ENCODE measurements around the gene DOCK11.

DOCK11 gene

GRCh38 chrX:118632862-118633261 lies 137.2 kb downstream of the DOCK11 start:
- DNase-seq, result peak in 1 of 2 donors; percentile 3

- no peak for DNase-seq
These were observed 137.9 kb downstream of the DOCK11 start for GRCh38 chrX:118633530-118633929.

- no peak for DNase-seq
These were observed 138.7 kb downstream of the DOCK11 start for GRCh38 chrX:118634336-118634735.

GRCh38 chrX:118637997-118638396 lies 142.4 kb downstream of the DOCK11 start:
- no peak for DNase-seq

GRCh38 chrX:118644378-118644777 lies 148.8 kb downstream of the DOCK11 start:
- DNase-seq, result no peak

- no peak for DNase-seq
These were observed 157.1 kb downstream of the DOCK11 start for GRCh38 chrX:118652717-118653116.

GRCh38 chrX:118654331-118654730 lies 158.7 kb downstream of the DOCK11 start:
- peak; percentile 43 to 56 for DNase-seq

GRCh38 chrX:118655561-118656246 lies 160.1 kb downstream of the DOCK11 start:
- peak; percentile 32 to 46 for DNase-seq

- DNase-seq, result no peak
These were observed 161.8 kb downstream of the DOCK11 start for GRCh38 chrX:118657413-118657812.

GRCh38 chrX:118660085-118660484 lies 164.5 kb downstream of the DOCK11 start:
- DNase-seq, result no peak

- no peak for DNase-seq
These were observed 169.6 kb downstream of the DOCK11 start for GRCh38 chrX:118665204-118665603.

- DNase-seq, result no peak
These were observed 170.9 kb downstream of the DOCK11 start for GRCh38 chrX:118666521-118666920.

GRCh38 chrX:118669435-118669834 lies 173.8 kb downstream of the DOCK11 start:
- DNase-seq, result no peak

GRCh38 chrX:118675326-118675965 lies 179.8 kb downstream of the DOCK11 start:
- DNase-seq, result peak; percentile 72 to 75

- DNase-seq, result no peak
These were observed 180.3 kb downstream of the DOCK11 start for GRCh38 chrX:118675966-118676349.

GRCh38 chrX:118677318-118677717 lies 181.7 kb downstream of the DOCK11 start:
- DNase-seq, result no peak

GRCh38 chrX:118679290-118679689 lies 183.7 kb downstream of the DOCK11 start:
- no peak for DNase-seq

- DNase-seq, result no peak
These were observed 186.8 kb downstream of the DOCK11 start for GRCh38 chrX:118682258-118683014.

GRCh38 chrX:118685393-118685792 lies 189.8 kb downstream of the DOCK11 start:
- peak in 1 of 2 donors; percentile 2 for DNase-seq

- no peak for DNase-seq
These were observed 193.3 kb downstream of the DOCK11 start for GRCh38 chrX:118688935-118689334.

GRCh38 chrX:118693843-118694242 lies 198.2 kb downstream of the DOCK11 start:
- DNase-seq, result no peak

- peak in 1 of 2 donors; percentile 42 for DNase-seq
These were observed 199.0 kb downstream of the DOCK11 start for GRCh38 chrX:118694638-118695037.

GRCh38 chrX:118698516-118699170 lies 203.0 kb downstream of the DOCK11 start:
- DNase-seq, result peak; percentile 66 to 71

All from inflammatory macrophage (primary cell).